Gastrocnemius medialis (tissue), 4 donors: ENCODE data around the gene CDKN1C. TPM values are rescaled to one million over a fixed set of nuclear protein-coding genes. Genes with fewer than 3 reads are reported as not detected.

ENCODE experiments used
- ATAC-seq, 2 donors: fragments of 150-250 bp; one replicate each; pipeline ENCODE4 v1.9.1; 2016
- DNase-seq, 2 donors: peaks; one replicate each; pipeline ENCODE4 v3.0.0-alpha.2; 2019
- H3K27ac ChIP-seq, 4 donors: fragments of 200-600 bp; sonication (generic); 1 replicate in 1 of 4; 2 replicates in 3 of 4; pipeline ENCODE4 v1.5.1; 2016 to 2018; ENCODE audit warnings: mild to moderate bottlenecking in 2 of 4, moderate library complexity in 1 of 4
- H3K27me3 ChIP-seq, 3 donors: fragments of 200-600 bp; sonication (generic) in 2 of 3; 1 replicate in 1 of 3; 2 replicates in 2 of 3; pipeline versions ENCODE4 v1.5.1 to v1.6.0; 2016 to 2019; ENCODE audit warnings: mild to moderate bottlenecking in 1 of 3, moderate library complexity in 1 of 3
- H3K36me3 ChIP-seq, 2 donors: fragments of 200-600 bp; sonication (generic) in 1 of 2; one replicate each; pipeline ENCODE4 v1.5.1; 2017 to 2018
- H3K4me1 ChIP-seq, 2 donors: fragments of 200-600 bp; sonication (generic) in 1 of 2; one replicate each; pipeline ENCODE4 v1.5.1; 2016 to 2017; ENCODE audit warnings: mild to moderate bottlenecking in 2 of 2
- H3K4me3 ChIP-seq, 4 donors: fragments of 200-600 bp; sonication (generic) in 3 of 4; 1 replicate in 1 of 4; 2 replicates in 3 of 4; pipeline ENCODE4 v1.5.1; 2016 to 2019; ENCODE audit warnings: mild to moderate bottlenecking in 2 of 4
- H3K9me3 ChIP-seq, 3 donors: fragments of 200-600 bp; sonication (generic) in 2 of 3; 1 replicate in 1 of 3; 2 replicates in 2 of 3; pipeline ENCODE4 v1.5.1; 2016 to 2019
- POLR2A ChIP-seq, 2 donors: fragments of 450-650 bp; IDR thresholded peaks; one replicate each; pipeline ENCODE4 v1.6.1; 2017; ENCODE audit warnings: antibody characterized with exemption in 2 of 2, mild to moderate bottlenecking in 2 of 2, moderate library complexity in 2 of 2
- in situ Hi-C, 4 donors: fragments of 200-750 bp; cut with MboI; loops; one replicate each; pipeline versions ENCODE4 v1.15.0 to v1.8.0; 2017; ENCODE audit warnings: low sequenced_read_pairs in 4 of 4
- intact Hi-C: fragments of 100-400 bp; cut with DNase I; formaldehyde crosslinking; loops from one replicate; pipeline ENCODE4 v1.15.1; 2023; ENCODE audit warnings: low total_unique reads
- total RNA-seq, 4 donors: library from RNA; depleted of rRNA; stranded (reverse); fragments of >200 nt; gene quantifications; one replicate each; pipeline versions ENCODE4 v1.1.0 to v1.2.3, GENCODE V29; 2016
- TF ChIP-seq, protein P1 (sequence below), 5 experiments: fragments of 450-650 bp in 3 of 5; fragments of 200-600 bp in 2 of 5; sonication (generic) in 2 of 5; IDR thresholded peaks in 4 of 5; conservative IDR thresholded peaks in 1 of 5; 1 replicate in 4 of 5; 2 replicates in 1 of 5; pipeline ENCODE4 v1.5.1; 2016 to 2019; ENCODE audit warnings: antibody characterized with exemption in 5 of 5, mild to moderate bottlenecking in 3 of 5, moderate library complexity in 3 of 5

CDKN1C gene
- total RNA-seq, 4 donors from 2014 or later, result 22.0 to 56.9 (median 38.5) TPM

GRCh38 chr11:2837651-2838050 is 47.9 kb downstream of the CDKN1C start:
- in situ Hi-C loops, result no loop called here
- Histone ChIP-seq H3K36me3 (no peaks in the 10 kb centered on the region), H3K27ac (peak overlapping the region in 3 of 4 donors; percentile 5 to 60 (median 51)), H3K4me3 (no peak overlapping the region), H3K4me1 (peaks cover 3 to 10% of the 10 kb centered on the region in 2 donors), H3K27me3 (no peaks in the 10 kb centered on the region), H3K9me3 (no peaks in the 10 kb centered on the region)
- DNase-seq, result no peak
- intact Hi-C loops, result no loop called here
- TF ChIP-seq POLR2A (IDR thresholded peaks at IDR 0.05), result no peak
- TF ChIP-seq, protein P1, sequence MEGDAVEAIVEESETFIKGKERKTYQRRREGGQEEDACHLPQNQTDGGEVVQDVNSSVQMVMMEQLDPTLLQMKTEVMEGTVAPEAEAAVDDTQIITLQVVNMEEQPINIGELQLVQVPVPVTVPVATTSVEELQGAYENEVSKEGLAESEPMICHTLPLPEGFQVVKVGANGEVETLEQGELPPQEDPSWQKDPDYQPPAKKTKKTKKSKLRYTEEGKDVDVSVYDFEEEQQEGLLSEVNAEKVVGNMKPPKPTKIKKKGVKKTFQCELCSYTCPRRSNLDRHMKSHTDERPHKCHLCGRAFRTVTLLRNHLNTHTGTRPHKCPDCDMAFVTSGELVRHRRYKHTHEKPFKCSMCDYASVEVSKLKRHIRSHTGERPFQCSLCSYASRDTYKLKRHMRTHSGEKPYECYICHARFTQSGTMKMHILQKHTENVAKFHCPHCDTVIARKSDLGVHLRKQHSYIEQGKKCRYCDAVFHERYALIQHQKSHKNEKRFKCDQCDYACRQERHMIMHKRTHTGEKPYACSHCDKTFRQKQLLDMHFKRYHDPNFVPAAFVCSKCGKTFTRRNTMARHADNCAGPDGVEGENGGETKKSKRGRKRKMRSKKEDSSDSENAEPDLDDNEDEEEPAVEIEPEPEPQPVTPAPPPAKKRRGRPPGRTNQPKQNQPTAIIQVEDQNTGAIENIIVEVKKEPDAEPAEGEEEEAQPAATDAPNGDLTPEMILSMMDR (IDR thresholded peaks at IDR 0.05 in 4 of 5, conservative IDR thresholded peaks at IDR 0.05 in 1 of 5), result no peak
- ATAC-seq, result no peak

DNA sequence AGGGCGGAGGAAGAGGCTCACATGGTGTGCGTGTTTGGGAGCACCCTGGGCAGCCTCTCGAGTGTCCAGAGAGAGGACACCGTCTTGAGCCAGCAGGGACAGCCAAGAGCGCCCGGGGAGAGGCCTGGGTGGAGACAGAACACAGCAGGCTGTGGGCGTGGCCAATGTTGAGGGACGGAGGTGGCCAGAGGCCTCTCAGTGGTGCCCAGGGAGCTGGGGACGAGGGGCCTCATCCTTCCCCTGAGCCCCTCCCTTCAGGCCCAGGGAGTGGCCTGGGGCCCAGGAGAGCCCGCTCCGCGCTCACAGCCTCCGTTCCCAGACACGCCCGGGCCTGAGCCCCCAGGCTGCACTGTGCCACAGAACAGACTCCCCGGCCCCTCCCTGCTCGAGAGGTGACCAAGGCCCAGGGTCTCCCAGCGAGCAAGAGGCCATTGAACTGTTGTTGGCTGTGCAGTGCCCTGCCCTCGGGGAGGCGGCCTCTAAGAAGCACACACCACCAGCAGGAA is 48.4 kb downstream of the CDKN1C start:
- intact Hi-C loops, result no loop called here
- Histone ChIP-seq H3K9me3 (no peaks in the 10 kb centered on the region), H3K36me3 (no peaks in the 10 kb centered on the region), H3K4me3 (no peak overlapping the region), H3K4me1 (peaks cover 3 to 10% of the 10 kb centered on the region in 2 donors), H3K27me3 (no peaks in the 10 kb centered on the region), H3K27ac (peak overlapping the region in 3 of 4 donors; percentile 38 to 60 (median 51))
- DNase-seq (peak; percentile 46 to 63), ATAC-seq (peak; percentile 85 to 86)
- in situ Hi-C loops, result no loop called here
- TF ChIP-seq POLR2A (IDR thresholded peaks at IDR 0.05), result no peak
- TF ChIP-seq, protein P1 (IDR thresholded peaks at IDR 0.05 in 4 of 5, conservative IDR thresholded peaks at IDR 0.05 in 1 of 5), result peak in 3 of 5 experiments; percentile 18 to 39 (median 36)

- H3K36me3 ChIP-seq, result no peaks in the 10 kb centered on the region
- intact Hi-C loops, result no loop called here
- H3K4me1 ChIP-seq, result peaks cover 3 to 10% of the 10 kb centered on the region in 2 donors
- no peaks in the 10 kb centered on the region for H3K27me3 ChIP-seq
- H3K27ac ChIP-seq, result peak overlapping the region in 3 of 4 donors; percentile 38 to 60 (median 51)
- no peak for ATAC-seq
- in situ Hi-C loops, result no loop called here
- no peak overlapping the region for H3K4me3 ChIP-seq
- H3K9me3 ChIP-seq, result no peaks in the 10 kb centered on the region
- no peak for DNase-seq
- TF ChIP-seq, protein P1 (IDR thresholded peaks at IDR 0.05 in 4 of 5, conservative IDR thresholded peaks at IDR 0.05 in 1 of 5), result no peak
- TF ChIP-seq POLR2A (IDR thresholded peaks at IDR 0.05), result no peak
Observed at GRCh38 chr11:2836315-2837095, 49.1 kb downstream of the CDKN1C start.

- no peak for TF ChIP-seq POLR2A (IDR thresholded peaks at IDR 0.05)
- TF ChIP-seq, protein P1 (IDR thresholded peaks at IDR 0.05 in 4 of 5, conservative IDR thresholded peaks at IDR 0.05 in 1 of 5), result no peak
- Histone ChIP-seq H3K4me1 (peaks cover 6 to 10% of the 10 kb centered on the region in 2 donors), H3K27ac (no peak overlapping the region), H3K9me3 (no peaks in the 10 kb centered on the region), H3K27me3 (no peaks in the 10 kb centered on the region), H3K4me3 (no peak overlapping the region), H3K36me3 (no peaks in the 10 kb centered on the region)
- DNase-seq, result no peak
- intact Hi-C loops (no loop called here), in situ Hi-C loops (no loop called here)
- ATAC-seq, result no peak
Observed at GRCh38 chr11:2835751-2836150, 49.8 kb downstream of the CDKN1C start.
